ENCODE measurements around the gene GPR78.

GRCh38 chr4:8540072-8540471 is 40.1 kb upstream of the GPR78 start:
- TF ChIP-seq CSRNP3 (CRISPR knock-in tag; IDR thresholded peaks at IDR 0.05) (no peak), ARNTL (CRISPR knock-in tag; IDR thresholded peaks at IDR 0.05; ENCODE audit: borderline replicate concordance, low read depth) (no peak), ESRRG (CRISPR knock-in tag; IDR thresholded peaks at IDR 0.05) (no peak), ZFP30 (CRISPR knock-in tag; IDR thresholded peaks at IDR 0.05) (no peak), RARB (CRISPR knock-in tag; IDR thresholded peaks at IDR 0.05) (no peak), PATZ1 (CRISPR knock-in tag; IDR thresholded peaks at IDR 0.05; ENCODE audit: borderline replicate concordance) (no peak), ZNF8 (CRISPR knock-in tag; IDR thresholded peaks at IDR 0.05) (no peak), PPARA (CRISPR knock-in tag; IDR thresholded peaks at IDR 0.05; ENCODE audit: borderline replicate concordance) (no peak), ISL1 (CRISPR knock-in tag; IDR thresholded peaks at IDR 0.05) (no peak)
